ENCODE data around the gene COLEC11.

Gene COLEC11

GRCh38 chr2:3670941-3671340 is 76.0 kb downstream of the COLEC11 start:
- H3K4me3 ChIP-seq (ENCODE audit: low read depth, low read length) = no peak overlapping the region
- no peak for DNase-seq (ENCODE audit: low read depth)
- TF ChIP-seq CTCF (IDR thresholded peaks at IDR 0.05; ENCODE audit: insufficient read depth, low read depth, low read length, missing control alignments) = no peak

- DNase-seq (ENCODE audit: low read depth) = no peak
- no peak overlapping the region for H3K4me3 ChIP-seq (ENCODE audit: low read depth, low read length)
- TF ChIP-seq CTCF (IDR thresholded peaks at IDR 0.05; ENCODE audit: insufficient read depth, low read depth, low read length, missing control alignments) = no peak
Measured at GRCh38 chr2:3672861-3673678, 78.2 kb downstream of the COLEC11 start.

- DNase-seq (ENCODE audit: low read depth) = no peak
- no peak for TF ChIP-seq CTCF (IDR thresholded peaks at IDR 0.05; ENCODE audit: insufficient read depth, low read depth, low read length, missing control alignments)
- no peak overlapping the region for H3K4me3 ChIP-seq (ENCODE audit: low read depth, low read length)
Measured at GRCh38 chr2:3674066-3674845, 79.3 kb downstream of the COLEC11 start.

- TF ChIP-seq CTCF (IDR thresholded peaks at IDR 0.05; ENCODE audit: insufficient read depth, low read depth, low read length, missing control alignments) = no peak
- no peak overlapping the region for H3K4me3 ChIP-seq (ENCODE audit: low read depth, low read length)
- DNase-seq (ENCODE audit: low read depth) = no peak
Measured at GRCh38 chr2:3675687-3676086, 80.8 kb downstream of the COLEC11 start.

- TF ChIP-seq CTCF (IDR thresholded peaks at IDR 0.05; ENCODE audit: insufficient read depth, low read depth, low read length, missing control alignments) = no peak
- H3K4me3 ChIP-seq (ENCODE audit: low read depth, low read length) = no peak overlapping the region
- no peak for DNase-seq (ENCODE audit: low read depth)
Measured at GRCh38 chr2:3677436-3677835, 82.5 kb downstream of the COLEC11 start.

- DNase-seq (ENCODE audit: low read depth) = no peak
- TF ChIP-seq CTCF (IDR thresholded peaks at IDR 0.05; ENCODE audit: insufficient read depth, low read depth, low read length, missing control alignments) = no peak
- no peak overlapping the region for H3K4me3 ChIP-seq (ENCODE audit: low read depth, low read length)
Measured at GRCh38 chr2:3678212-3678611, 83.3 kb downstream of the COLEC11 start.

All from GM12865 (cell line).